NOMO-1 treated with dmso at 0.1 percent for 144 hours (cell line): ENCODE measurements around the gene FAM83E.
"Not testable (repeated sequence)": the region's sequence is repeated elsewhere in the genome, so short reads cannot be mapped to it uniquely, and the experiment has no call there.

ENCODE experiments used
- DNase-seq: peaks from one replicate; lab custom pipeline; 2025; ENCODE audit not compliant: unreplicated experiment; lab: John Stamatoyannopoulos, UW

FAM83E gene

DNA sequence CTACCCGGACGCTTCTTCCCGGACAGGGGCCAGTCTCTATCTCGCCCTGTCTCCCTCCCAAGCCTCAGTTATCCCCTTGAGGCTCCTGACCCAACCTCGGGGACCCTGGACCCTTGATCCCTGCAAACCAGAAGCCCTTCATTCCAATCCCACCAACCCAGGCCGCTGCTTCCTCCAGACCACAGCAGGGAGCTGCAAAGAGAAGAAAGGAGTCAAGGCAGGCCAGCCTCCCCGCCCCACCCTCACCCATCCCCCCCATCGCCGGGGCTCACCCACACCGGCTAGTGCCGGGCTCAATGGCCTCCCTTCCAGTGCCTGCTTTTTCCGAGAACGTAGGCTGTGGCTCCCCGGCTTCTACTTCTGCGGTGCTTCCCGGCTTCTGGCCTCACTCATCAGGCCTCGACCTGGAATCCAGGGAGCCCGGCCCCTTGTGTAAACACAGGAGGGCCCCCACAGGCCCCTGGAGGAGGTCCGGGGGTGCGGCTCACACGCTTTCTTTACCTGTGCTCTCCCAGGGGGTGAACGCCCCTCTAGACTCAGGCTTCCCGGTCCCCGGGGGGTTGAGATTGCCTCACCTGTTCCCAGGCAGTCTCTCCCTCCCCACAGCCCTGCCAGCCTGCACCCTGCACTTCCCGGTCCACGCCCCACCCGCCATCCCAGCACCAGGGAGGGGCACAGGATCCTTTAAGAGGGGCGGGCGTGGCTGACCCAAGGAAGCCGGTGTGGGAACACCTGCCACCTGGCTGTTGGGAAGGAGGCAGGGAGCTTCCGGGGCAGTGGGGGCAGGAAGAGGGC is at the start of gene FAM83E:
Gene FAM83E, minus strand, starts transcription at position 641 of the 795 bp plus-strand sequence. CDS start 1,704 bp downstream, outside the sequence.
- DNase-seq = no peak

GRCh38 chr19:48664476-48664875 is 49.6 kb upstream of the FAM83E start:
- DNase-seq = no peak

DNA sequence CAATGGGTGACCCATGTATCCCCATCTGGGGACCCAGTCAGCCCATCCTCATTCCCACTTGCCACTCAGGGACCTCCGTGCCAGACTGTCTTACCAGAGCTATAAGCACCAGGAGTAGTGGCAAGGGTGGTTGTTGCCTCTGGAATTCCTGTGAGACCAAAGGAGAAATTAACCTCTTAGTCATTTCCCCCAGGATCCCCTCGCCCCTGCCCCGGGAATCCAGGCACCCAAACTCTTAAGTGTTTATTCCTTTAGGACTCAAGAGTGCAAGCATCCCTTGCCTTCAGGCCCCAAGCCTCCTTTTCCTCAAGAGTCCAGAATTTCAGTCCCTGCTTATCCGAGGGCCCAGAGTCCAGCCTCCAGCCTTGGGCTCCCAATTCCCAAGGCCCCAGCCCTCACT is 48.8 kb upstream of the FAM83E start:
- DNase-seq = no peak

DNA sequence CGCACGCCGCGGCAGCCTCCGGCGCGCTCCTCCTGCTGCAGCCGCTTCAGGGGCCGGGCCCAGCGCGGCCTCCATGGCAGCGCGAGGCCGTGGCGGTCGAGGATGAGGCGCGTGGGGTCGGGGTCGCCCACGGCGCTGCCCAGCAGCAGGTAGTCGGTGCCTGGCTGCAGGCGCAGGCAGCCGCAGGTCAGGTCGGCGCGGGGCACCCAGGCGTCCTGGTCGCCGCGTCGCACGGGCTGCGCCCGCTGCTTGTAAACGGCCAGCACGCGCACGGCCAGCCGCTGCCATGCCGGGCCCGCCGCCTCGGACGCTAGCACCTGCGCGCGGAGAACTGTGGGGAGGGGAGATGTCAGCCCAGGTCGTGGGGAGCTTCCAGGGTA is 46.8 kb upstream of the FAM83E start:
- no peak for DNase-seq

DNA sequence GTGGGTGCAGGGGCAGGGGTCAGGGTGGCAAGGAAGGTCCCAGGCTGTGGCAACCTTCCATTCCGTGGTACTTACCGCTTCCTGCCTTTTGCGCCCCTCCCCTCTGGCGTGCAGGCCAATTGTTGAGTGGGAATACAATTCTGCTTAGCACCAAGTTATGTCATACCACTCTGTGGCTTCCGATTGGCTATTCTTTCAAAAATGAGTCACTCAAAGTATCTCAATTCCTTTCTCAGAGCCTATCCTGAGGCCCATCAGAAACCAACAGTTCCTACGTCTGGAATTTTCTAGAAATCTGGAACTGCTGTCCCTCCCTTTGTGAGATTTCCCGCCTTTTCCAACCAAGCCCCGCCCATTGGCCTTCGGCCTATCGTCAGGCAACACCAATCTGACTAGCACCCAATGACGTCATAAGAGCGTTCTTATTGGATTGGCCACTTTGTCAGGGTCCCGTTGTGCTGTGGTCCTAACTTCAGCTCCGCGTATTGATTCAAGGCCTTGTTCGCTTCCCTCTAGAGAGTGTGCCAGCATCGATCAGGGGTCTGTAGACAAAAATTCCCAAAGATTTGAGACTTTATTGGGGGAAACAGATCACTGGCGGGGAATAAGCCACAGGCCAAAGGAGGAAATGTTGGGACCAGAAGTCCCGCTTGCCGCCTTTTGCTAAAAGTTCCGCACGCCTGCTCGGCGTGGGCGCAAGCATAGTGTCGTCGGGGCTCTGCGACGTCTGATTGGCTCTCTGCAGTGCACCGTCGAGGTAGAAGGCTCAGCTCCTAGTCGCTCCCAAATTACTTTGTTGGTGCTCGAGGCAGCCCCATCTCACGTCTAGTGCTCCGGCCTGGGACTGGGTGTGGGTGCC is 46.2 kb upstream of the FAM83E start:
- peak; percentile 90 for DNase-seq

DNA sequence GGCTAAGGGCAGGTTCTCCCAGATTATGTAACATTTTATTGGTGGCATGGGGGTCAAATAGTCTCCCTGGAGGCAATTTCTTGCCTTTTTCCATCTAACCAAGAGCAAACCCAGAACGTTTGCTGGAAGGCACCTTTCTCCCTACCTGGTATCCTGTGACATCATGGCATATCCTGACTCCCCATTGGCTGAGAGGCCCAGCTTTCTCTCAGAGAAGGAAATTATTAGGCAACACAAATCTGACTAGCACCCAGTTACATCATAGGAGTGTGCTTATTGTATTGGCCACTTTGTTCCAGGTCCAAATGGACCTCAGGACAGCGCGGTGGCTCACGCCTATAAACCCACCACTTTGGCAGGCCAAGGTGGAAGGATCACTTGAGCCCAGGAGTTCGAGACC is 44.9 kb upstream of the FAM83E start:
- DNase-seq = no peak

DNA sequence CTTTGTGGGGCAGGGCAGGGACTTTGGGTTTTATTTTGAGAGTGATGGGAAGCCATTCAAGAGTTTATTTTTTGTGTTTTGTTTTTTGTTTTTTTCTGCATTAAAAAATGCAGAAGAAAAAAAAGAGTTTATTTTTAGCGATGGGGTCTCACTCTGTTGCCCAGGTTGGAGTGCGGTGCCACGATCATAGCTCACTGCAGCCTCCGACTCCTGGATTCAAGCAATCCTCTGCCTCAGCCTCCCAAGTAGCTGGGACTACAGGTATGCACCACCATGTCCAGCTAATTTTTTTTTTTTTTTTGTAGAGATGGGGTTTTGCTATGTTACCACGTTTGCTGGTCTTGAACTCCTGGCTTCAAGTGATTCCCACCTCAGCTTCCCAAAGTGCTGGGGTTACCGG is 43.6 kb upstream of the FAM83E start:
- DNase-seq = no peak

DNA sequence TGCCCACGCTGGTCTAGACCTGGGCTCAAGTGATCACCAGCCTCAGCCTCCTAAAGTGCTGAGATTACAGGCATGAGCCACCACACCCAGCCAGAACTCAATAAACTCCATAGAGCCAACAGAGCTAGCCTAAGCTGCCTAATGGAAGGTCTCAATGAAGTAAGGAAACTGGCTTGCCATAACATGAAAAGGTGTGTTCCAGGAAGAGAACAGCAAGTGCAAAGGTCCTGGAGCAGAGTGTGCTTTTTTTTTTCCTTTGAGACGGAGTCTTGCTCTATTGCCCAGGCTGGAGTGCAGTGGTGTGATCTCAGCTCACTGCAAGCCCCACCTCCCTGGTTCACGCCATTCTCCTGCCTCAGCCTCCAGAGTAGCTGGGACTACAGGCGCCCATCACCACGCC is 43.0 kb upstream of the FAM83E start:
- not testable (repeated sequence) for DNase-seq

DNA sequence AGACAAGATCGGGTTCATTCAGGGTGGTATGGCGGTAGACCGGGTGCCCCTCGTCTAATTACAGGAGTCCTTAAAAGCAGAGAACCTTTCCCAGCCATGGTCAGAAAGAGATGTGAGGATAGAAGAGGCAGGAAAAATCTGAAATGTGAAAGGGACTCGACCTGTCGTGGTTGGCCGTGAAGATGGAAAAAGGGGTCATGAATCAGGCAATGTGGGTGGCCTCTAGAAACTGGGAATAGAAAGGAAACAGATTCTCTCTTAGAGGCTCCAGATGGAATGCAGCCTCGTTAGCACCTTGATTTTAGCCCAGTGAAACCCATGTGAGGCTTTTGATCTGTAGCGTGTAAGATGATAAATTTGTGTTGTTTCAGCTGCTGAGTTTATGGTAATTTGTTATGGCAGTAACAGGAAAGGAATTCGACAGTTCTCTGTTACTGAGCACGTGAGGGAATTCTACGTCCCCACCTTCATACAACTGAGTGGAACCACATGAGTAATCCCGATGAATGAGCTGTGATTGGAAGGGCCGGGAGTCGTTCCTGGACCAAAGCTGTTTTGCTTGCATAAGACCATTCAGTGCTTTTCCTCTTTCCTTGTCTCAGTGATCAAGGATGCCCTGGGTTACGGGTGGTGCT is 42.1 kb upstream of the FAM83E start:
- no peak for DNase-seq

GRCh38 chr19:48654299-48655059 is 39.6 kb upstream of the FAM83E start:
- no peak for DNase-seq

- DNase-seq = no peak
Measured at GRCh38 chr19:48651683-48652048, 36.8 kb upstream of the FAM83E start.

- no peak for DNase-seq
Measured at GRCh38 chr19:48650974-48651682, 36.3 kb upstream of the FAM83E start.

- DNase-seq = no peak
Measured at GRCh38 chr19:48648134-48648533, 33.3 kb upstream of the FAM83E start.

- no peak for DNase-seq
Measured at GRCh38 chr19:48646722-48647216, 31.9 kb upstream of the FAM83E start.

GRCh38 chr19:48646001-48646721 is 31.3 kb upstream of the FAM83E start, which contains the start of gene CA11:
Gene CA11, minus strand, starts transcription at chr19:48646187. Its CDS starts 555 bp downstream, at chr19:48645632.
- peak; percentile 91 for DNase-seq

DNA sequence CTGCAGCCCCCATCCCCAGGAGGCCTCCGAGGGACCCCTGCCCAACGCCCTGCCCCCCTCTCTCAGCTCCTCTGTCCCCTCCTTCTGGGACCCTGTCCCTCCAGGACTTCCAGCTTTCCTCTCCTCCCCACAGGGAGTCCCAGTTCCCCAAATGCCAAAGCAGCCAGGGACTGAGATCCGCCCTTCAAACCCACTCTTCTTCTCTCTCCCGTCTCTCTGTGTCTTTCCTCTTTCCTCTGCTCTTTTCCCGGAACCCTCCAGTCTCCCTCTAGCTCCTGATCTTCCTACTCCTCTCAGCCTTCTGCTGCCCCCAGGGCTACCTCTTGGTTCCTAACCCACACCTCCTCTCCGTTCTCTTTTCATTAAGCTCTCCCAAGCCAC is 30.7 kb upstream of the FAM83E start:
- no peak for DNase-seq

DNA sequence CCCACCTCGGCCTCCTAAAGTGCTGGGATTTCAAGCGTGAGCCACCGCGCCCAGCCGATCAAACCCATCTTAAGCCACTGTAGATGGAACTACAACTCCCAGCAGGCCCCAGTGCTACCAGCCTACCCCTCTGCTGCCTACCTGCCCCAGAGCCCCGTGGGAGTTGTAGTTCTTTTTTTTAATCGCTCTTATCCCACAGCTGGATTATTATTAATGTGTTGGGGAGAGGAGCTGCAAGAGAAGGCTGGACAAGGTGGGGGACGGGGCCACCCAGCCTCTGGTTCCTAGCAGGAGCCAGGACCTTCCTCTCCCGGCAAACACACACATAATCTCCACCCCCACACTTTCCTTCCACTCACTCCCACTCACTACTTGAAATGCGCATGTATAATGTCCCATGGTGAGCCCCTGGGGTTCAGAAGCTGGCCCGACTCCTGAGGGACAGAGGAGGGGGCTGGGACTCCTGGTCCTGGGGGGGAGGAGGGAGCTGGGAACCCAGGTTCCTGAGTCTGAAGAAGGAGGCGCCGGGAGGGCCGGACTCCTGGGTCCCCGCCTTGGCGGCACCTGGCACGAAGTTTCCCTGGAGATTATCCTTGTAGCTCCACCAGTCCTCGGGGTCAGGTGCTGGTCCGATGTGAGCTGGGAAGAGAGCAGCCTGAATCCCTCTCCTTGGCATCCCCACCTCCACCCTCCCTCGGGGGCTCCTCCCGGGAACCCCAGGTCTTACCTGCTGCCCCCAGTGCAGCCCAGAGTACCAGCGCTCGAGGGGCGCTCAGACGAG is 30.2 kb upstream of the FAM83E start:
- DNase-seq = peak; percentile 41

- DNase-seq = no peak
Measured at GRCh38 chr19:48644355-48644754, 29.5 kb upstream of the FAM83E start.

DNA sequence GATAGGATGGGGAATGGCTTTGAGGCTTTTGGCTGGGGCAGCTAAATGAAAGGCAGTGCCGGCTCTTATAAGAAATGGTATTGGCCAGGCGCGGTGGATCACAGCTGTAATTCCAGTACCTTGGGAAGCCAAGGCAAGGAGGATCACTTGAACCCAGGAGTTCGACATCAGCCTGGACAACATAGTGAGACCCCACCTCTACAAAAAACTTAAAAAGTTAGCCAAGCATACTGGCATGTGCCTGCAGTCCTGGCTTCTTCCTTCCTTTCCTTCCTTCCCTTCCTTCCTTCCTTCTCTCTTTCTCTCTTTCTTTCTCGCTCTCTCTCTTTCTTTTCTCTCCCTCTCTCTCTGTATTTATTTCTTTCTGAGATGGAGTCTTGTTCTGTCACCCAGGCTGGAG is 28.0 kb upstream of the FAM83E start:
- no peak for DNase-seq
